WTC11 (cell line): ENCODE data around the gene GASK1A. TPM values are rescaled to one million over a fixed set of nuclear protein-coding genes. Genes with fewer than 3 reads are reported as not detected.
A peak's percentile ranks its signal among the peaks of the same experiment; 100 is the strongest.

Experiments
- ATAC-seq: fragments of 200-7000 bp; cut with Tn5 transposase; 2 replicates; pipeline ENCODE4 v1.10.0; 2021; ENCODE audit warnings: mild to moderate bottlenecking, moderate library complexity
- Bru-seq: library from RNA; stranded (reverse); fragments of 400-500 nt; gene quantifications from one replicate; lab custom pipeline; 2021; lab: Mats Ljungman, UMichigan
- CTCF ChIA-PET: fragments of 300-600 bp; sonication (Branson Sonifier 250); formaldehyde crosslinking; loops from one replicate; lab custom pipeline; 2021; ENCODE audit warnings: antibody characterized with exemption; lab: Charles Lee
- POLR2A ChIA-PET: fragments of 350-600 bp; sonication (Branson Sonifier 250); formaldehyde crosslinking; loops from one replicate; lab custom pipeline; 2021; ENCODE audit warnings: antibody characterized with exemption; lab: Charles Lee
- DNase-seq: peaks from one replicate; pipeline ENCODE4 v3.0.0; 2021; ENCODE audit warnings: low spot score
- H3K27ac Mint-ChIP-seq: 2 replicates; pipeline ENCODE4 v1.8.0; 2021; ENCODE audit warnings: mixed read lengths
- H3K27me3 Mint-ChIP-seq: 2 replicates; pipeline ENCODE4 v1.8.0; 2021; ENCODE audit warnings: low read depth, mild to moderate bottlenecking, moderate library complexity, mixed read lengths
- H3K36me3 Mint-ChIP-seq: 2 replicates; pipeline ENCODE4 v1.8.0; 2021; ENCODE audit warnings: mixed read lengths
- H3K4me1 Mint-ChIP-seq: 2 replicates; pipeline ENCODE4 v1.8.0; 2022; ENCODE audit warnings: mixed read lengths
- H3K4me3 Mint-ChIP-seq: 2 replicates; pipeline ENCODE4 v1.8.0; 2021; ENCODE audit warnings: mild to moderate bottlenecking, moderate library complexity, mixed read lengths
- H3K9me3 Mint-ChIP-seq: 2 replicates; pipeline ENCODE4 v1.8.0; 2021; ENCODE audit warnings: mixed read lengths
- CREB1 ChIP-seq: sonication (generic); formaldehyde crosslinking; IDR thresholded peaks from 2 replicates; pipeline ENCODE4 v1.8.0; 2023; ENCODE audit warnings: mild to moderate bottlenecking, missing genetic modification reagents
- CREM ChIP-seq: sonication (generic); formaldehyde crosslinking; IDR thresholded peaks from 2 replicates; pipeline ENCODE4 v1.8.1; 2022; ENCODE audit warnings: mild to moderate bottlenecking, missing genetic modification reagents, moderate library complexity
- ELF4 ChIP-seq: sonication (generic); formaldehyde crosslinking; IDR thresholded peaks from 2 replicates; pipeline ENCODE4 v1.8.1; 2022; ENCODE audit warnings: low read depth, mild to moderate bottlenecking, moderate library complexity, missing genetic modification reagents
- EMX1 ChIP-seq: fragments of 250-450 bp; sonication (Bioruptor Pico); IDR thresholded peaks from 2 replicates; pipeline ENCODE4 v1.8.0; 2021; ENCODE audit warnings: mild to moderate bottlenecking
- FOXK1 ChIP-seq: sonication (generic); formaldehyde crosslinking; IDR thresholded peaks from 2 replicates; pipeline ENCODE4 v1.8.0; 2022; ENCODE audit warnings: mild to moderate bottlenecking, moderate library complexity, missing genetic modification reagents
- FOXP1 ChIP-seq: sonication (generic); formaldehyde crosslinking; IDR thresholded peaks from 2 replicates; pipeline ENCODE4 v1.8.0; 2022; ENCODE audit warnings: missing genetic modification reagents, mild to moderate bottlenecking, moderate library complexity, borderline replicate concordance
- JUN ChIP-seq: sonication (generic); formaldehyde crosslinking; IDR thresholded peaks from 2 replicates; pipeline ENCODE4 v1.8.0; 2023; ENCODE audit warnings: mild to moderate bottlenecking, missing genetic modification reagents
- MXD4 ChIP-seq: fragments of 250-450 bp; sonication (Bioruptor Pico); IDR thresholded peaks from 2 replicates; pipeline ENCODE4 v1.8.0; 2021; ENCODE audit warnings: mild to moderate bottlenecking, moderate library complexity, borderline replicate concordance
- MYBL2 ChIP-seq: sonication (generic); formaldehyde crosslinking; IDR thresholded peaks from 2 replicates; pipeline ENCODE4 v1.8.1; 2023; ENCODE audit warnings: mild to moderate bottlenecking, moderate library complexity, missing genetic modification reagents
- PRRX2 ChIP-seq: fragments of 250-450 bp; sonication (Bioruptor Pico); IDR thresholded peaks from 2 replicates; pipeline ENCODE4 v1.8.0; 2021; ENCODE audit warnings: mild to moderate bottlenecking
- SP1 ChIP-seq: sonication (generic); formaldehyde crosslinking; conservative IDR thresholded peaks from 2 replicates; pipeline ENCODE4 v1.8.1; 2022; ENCODE audit warnings: missing genetic modification reagents
- TCF7 ChIP-seq: sonication (generic); formaldehyde crosslinking; IDR thresholded peaks from 2 replicates; pipeline ENCODE4 v1.8.0; 2022; ENCODE audit warnings: mild to moderate bottlenecking, low read depth, missing genetic modification reagents, moderate library complexity
- TEAD1 ChIP-seq: sonication (generic); formaldehyde crosslinking; IDR thresholded peaks from 2 replicates; pipeline ENCODE4 v1.8.0; 2022; ENCODE audit warnings: mild to moderate bottlenecking, missing genetic modification reagents
- TP53 ChIP-seq: sonication (generic); formaldehyde crosslinking; IDR thresholded peaks from 2 replicates; pipeline ENCODE4 v1.8.1; 2023; ENCODE audit warnings: mild to moderate bottlenecking, missing genetic modification reagents
- ZBTB21 ChIP-seq: sonication (generic); formaldehyde crosslinking; IDR thresholded peaks from 2 replicates; pipeline ENCODE4 v1.8.1; 2023; ENCODE audit warnings: mild to moderate bottlenecking, missing genetic modification reagents, borderline replicate concordance
- ZNF219 ChIP-seq: sonication (generic); formaldehyde crosslinking; IDR thresholded peaks from 2 replicates; pipeline ENCODE4 v1.8.0; 2023; ENCODE audit warnings: missing genetic modification reagents, mild to moderate bottlenecking, borderline replicate concordance
- ZNF416 ChIP-seq: fragments of 250-450 bp; sonication (Bioruptor Pico); IDR thresholded peaks from 2 replicates; pipeline ENCODE4 v1.9.0; 2021; ENCODE audit warnings: mild to moderate bottlenecking, inconsistent platforms
- long read RNA-seq, 3 experiments: library from RNA in 1 of 3; library from capped mRNA in 1 of 3; library from polyadenylated mRNA in 1 of 3; unstranded in 2 of 3; stranded (forward) in 1 of 3; transcript quantifications; one replicate each; pipeline ENCODE4 v2.0.0, GENCODE V29; 2021
- total RNA-seq: library from RNA; stranded (reverse); gene quantifications from 3 replicates; pipeline ENCODE4 v1.2.3, GENCODE V29; 2021
- TF ChIP-seq, protein P1 (sequence below): sonication (generic); formaldehyde crosslinking; IDR thresholded peaks from 2 replicates; pipeline ENCODE4 v1.8.1; 2022; ENCODE audit warnings: mild to moderate bottlenecking, moderate library complexity, missing genetic modification reagents
- TF ChIP-seq, protein P2 (sequence below): sonication (generic); formaldehyde crosslinking; IDR thresholded peaks from 2 replicates; pipeline ENCODE4 v1.8.0; 2022; ENCODE audit warnings: mild to moderate bottlenecking, missing genetic modification reagents
- TF ChIP-seq, protein P3 (sequence below): sonication (generic); formaldehyde crosslinking; IDR thresholded peaks from 2 replicates; pipeline ENCODE4 v1.8.1; 2023; ENCODE audit warnings: mild to moderate bottlenecking, moderate library complexity, missing genetic modification reagents
- TF ChIP-seq, protein P4 (sequence below): sonication (generic); formaldehyde crosslinking; IDR thresholded peaks from 2 replicates; pipeline ENCODE4 v1.8.1; 2023; ENCODE audit warnings: mild to moderate bottlenecking, missing genetic modification reagents, moderate library complexity
- TF ChIP-seq, protein P5 (sequence below): sonication (generic); formaldehyde crosslinking; IDR thresholded peaks from 2 replicates; pipeline ENCODE4 v1.8.0; 2023; ENCODE audit warnings: missing genetic modification reagents, mild to moderate bottlenecking, borderline replicate concordance
- TF ChIP-seq, protein P6 (sequence below): sonication (generic); formaldehyde crosslinking; IDR thresholded peaks from 2 replicates; pipeline ENCODE4 v1.8.1; 2022; ENCODE audit warnings: missing genetic modification reagents, borderline replicate concordance

Gene GASK1A
- 7.1 to 9.6 TPM (median 7.7 TPM) in 3 replicates for total RNA-seq
- Bru-seq, nascent RNA, result percentile 57 among the genes with signal in this experiment
- long read RNA-seq, experiment 1, transcript FAM198A-202 (5 exons, 3,121 nt), result major isoform, 13 of 19 reads
- long read RNA-seq, experiment 1, partial matches to known transcripts, result 2 of 19 reads
- long read RNA-seq, experiment 1, other reads (novel, unspliced or antisense), result 4 of 19 reads
- long read RNA-seq, experiment 2, transcript FAM198A-202 (5 exons, 3,121 nt), result major isoform, 5 of 12 reads
- long read RNA-seq, experiment 2, partial matches to known transcripts, result 4 of 12 reads
- long read RNA-seq, experiment 2, other reads (novel, unspliced or antisense), result 3 of 12 reads
- long read RNA-seq, experiment 3, partial matches to known transcripts, result 1 of 1 reads
- long read RNA-seq, experiment 3, other reads (novel, unspliced or antisense), result 0 of 1 reads

DNA sequence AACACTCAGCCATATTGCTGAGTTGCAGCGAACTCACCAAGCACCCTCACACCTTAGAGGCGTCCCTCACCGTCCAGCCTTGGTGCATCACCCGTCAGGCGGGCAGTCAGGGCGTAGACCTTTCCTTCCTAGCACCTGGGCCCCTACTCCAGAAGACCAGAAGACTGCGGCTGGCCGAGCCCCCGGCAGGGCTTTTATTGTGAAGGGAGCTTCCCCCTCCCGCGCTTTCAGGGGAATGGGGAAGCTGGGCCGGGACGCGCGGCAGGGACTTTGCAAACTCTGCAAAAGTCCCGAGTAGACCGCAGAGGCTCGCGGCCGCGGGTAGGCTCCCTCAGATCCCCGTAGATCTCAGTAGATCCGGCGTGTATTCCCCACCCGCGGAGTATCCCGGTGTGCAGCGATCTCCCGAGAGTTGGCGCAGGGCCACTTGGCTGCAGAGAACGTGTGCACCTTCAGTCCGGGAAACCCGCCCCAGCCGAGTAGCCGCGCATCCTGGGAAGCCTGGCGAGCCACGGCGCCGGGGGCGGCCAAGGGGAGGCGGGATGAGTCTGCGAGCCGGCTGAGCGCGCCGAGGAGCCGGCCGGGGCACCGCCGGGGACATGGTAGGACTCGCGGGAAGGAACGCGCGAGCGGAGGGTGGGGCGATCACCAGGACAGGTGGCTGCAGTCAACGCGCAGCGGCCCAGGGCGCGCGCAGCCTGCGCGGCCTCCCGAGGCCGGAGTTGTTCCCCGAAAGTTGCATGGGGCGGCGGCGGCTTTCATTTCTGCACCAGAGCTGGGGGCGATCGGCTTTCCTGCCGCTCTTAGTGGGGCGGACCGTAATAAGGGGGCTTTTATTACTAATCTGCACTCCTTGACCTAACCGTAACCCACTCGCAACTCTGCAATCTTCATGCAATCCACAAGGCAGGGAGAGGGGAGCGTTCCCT lies at the start of gene GASK1A:
GASK1A (plus strand) TSS at position 268 of the 929 bp plus-strand sequence; CDS start at position 600, 332 bp downstream.
- TF ChIP-seq, protein P1, sequence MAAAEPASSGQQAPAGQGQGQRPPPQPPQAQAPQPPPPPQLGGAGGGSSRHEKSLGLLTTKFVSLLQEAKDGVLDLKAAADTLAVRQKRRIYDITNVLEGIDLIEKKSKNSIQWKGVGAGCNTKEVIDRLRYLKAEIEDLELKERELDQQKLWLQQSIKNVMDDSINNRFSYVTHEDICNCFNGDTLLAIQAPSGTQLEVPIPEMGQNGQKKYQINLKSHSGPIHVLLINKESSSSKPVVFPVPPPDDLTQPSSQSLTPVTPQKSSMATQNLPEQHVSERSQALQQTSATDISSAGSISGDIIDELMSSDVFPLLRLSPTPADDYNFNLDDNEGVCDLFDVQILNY (CRISPR knock-in tag), result peak; percentile 62; the same call in 1 of the 2 replicates
- TF ChIP-seq EMX1 (CRISPR knock-in tag) (no peak), TP53 (0 out of 2 replicates have a peak, but pooled peaks have one; percentile 33), MXD4 (CRISPR knock-in tag) (no peak), PRRX2 (CRISPR knock-in tag) (0 out of 2 replicates have a peak, but pooled peaks have one; percentile 6), FOXP1 (CRISPR knock-in tag) (peak; percentile 85), SP1 (CRISPR knock-in tag) (peak; percentile 67), ZBTB21 (CRISPR knock-in tag) (0 out of 2 replicates have a peak, but pooled peaks have one; percentile 43), CREB1 (CRISPR knock-in tag) (no peak), MYBL2 (CRISPR knock-in tag) (peak; percentile 71; the same call in 1 of the 2 replicates), FOXK1 (CRISPR knock-in tag) (peak; percentile 10; the same call in 1 of the 2 replicates), ELF4 (CRISPR knock-in tag) (no peak), JUN (CRISPR knock-in tag) (no peak), TEAD1 (CRISPR knock-in tag) (peak; percentile 53), CREM (CRISPR knock-in tag) (peak; percentile 65; the same call in 1 of the 2 replicates), ZNF416 (no peak), TCF7 (CRISPR knock-in tag) (no peak), ZNF219 (CRISPR knock-in tag) (peak; percentile 34; the same call in 1 of the 2 replicates)
- TF ChIP-seq, protein P2, sequence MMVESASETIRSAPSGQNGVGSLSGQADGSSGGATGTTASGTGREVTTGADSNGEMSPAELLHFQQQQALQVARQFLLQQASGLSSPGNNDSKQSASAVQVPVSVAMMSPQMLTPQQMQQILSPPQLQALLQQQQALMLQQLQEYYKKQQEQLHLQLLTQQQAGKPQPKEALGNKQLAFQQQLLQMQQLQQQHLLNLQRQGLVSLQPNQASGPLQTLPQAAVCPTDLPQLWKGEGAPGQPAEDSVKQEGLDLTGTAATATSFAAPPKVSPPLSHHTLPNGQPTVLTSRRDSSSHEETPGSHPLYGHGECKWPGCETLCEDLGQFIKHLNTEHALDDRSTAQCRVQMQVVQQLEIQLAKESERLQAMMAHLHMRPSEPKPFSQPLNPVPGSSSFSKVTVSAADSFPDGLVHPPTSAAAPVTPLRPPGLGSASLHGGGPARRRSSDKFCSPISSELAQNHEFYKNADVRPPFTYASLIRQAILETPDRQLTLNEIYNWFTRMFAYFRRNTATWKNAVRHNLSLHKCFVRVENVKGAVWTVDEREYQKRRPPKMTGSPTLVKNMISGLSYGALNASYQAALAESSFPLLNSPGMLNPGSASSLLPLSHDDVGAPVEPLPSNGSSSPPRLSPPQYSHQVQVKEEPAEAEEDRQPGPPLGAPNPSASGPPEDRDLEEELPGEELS (CRISPR knock-in tag), result peak; percentile 54; the same call in 1 of the 2 replicates
- TF ChIP-seq, protein P3, sequence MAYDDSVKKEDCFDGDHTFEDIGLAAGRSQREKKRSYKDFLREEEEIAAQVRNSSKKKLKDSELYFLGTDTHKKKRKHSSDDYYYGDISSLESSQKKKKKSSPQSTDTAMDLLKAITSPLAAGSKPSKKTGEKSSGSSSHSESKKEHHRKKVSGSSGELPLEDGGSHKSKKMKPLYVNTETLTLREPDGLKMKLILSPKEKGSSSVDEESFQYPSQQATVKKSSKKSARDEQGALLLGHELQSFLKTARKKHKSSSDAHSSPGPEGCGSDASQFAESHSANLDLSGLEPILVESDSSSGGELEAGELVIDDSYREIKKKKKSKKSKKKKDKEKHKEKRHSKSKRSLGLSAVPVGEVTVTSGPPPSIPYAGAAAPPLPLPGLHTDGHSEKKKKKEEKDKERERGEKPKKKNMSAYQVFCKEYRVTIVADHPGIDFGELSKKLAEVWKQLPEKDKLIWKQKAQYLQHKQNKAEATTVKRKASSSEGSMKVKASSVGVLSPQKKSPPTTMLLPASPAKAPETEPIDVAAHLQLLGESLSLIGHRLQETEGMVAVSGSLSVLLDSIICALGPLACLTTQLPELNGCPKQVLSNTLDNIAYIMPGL, result peak; percentile 94
- TF ChIP-seq, protein P4, sequence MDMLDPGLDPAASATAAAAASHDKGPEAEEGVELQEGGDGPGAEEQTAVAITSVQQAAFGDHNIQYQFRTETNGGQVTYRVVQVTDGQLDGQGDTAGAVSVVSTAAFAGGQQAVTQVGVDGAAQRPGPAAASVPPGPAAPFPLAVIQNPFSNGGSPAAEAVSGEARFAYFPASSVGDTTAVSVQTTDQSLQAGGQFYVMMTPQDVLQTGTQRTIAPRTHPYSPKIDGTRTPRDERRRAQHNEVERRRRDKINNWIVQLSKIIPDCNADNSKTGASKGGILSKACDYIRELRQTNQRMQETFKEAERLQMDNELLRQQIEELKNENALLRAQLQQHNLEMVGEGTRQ, result peak; percentile 6; the same call in 1 of the 2 replicates
- TF ChIP-seq, protein P5, sequence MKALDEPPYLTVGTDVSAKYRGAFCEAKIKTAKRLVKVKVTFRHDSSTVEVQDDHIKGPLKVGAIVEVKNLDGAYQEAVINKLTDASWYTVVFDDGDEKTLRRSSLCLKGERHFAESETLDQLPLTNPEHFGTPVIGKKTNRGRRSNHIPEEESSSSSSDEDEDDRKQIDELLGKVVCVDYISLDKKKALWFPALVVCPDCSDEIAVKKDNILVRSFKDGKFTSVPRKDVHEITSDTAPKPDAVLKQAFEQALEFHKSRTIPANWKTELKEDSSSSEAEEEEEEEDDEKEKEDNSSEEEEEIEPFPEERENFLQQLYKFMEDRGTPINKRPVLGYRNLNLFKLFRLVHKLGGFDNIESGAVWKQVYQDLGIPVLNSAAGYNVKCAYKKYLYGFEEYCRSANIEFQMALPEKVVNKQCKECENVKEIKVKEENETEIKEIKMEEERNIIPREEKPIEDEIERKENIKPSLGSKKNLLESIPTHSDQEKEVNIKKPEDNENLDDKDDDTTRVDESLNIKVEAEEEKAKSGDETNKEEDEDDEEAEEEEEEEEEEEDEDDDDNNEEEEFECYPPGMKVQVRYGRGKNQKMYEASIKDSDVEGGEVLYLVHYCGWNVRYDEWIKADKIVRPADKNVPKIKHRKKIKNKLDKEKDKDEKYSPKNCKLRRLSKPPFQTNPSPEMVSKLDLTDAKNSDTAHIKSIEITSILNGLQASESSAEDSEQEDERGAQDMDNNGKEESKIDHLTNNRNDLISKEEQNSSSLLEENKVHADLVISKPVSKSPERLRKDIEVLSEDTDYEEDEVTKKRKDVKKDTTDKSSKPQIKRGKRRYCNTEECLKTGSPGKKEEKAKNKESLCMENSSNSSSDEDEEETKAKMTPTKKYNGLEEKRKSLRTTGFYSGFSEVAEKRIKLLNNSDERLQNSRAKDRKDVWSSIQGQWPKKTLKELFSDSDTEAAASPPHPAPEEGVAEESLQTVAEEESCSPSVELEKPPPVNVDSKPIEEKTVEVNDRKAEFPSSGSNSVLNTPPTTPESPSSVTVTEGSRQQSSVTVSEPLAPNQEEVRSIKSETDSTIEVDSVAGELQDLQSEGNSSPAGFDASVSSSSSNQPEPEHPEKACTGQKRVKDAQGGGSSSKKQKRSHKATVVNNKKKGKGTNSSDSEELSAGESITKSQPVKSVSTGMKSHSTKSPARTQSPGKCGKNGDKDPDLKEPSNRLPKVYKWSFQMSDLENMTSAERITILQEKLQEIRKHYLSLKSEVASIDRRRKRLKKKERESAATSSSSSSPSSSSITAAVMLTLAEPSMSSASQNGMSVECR, result peak; percentile 23; the same call in 1 of the 2 replicates
- TF ChIP-seq, protein P6, sequence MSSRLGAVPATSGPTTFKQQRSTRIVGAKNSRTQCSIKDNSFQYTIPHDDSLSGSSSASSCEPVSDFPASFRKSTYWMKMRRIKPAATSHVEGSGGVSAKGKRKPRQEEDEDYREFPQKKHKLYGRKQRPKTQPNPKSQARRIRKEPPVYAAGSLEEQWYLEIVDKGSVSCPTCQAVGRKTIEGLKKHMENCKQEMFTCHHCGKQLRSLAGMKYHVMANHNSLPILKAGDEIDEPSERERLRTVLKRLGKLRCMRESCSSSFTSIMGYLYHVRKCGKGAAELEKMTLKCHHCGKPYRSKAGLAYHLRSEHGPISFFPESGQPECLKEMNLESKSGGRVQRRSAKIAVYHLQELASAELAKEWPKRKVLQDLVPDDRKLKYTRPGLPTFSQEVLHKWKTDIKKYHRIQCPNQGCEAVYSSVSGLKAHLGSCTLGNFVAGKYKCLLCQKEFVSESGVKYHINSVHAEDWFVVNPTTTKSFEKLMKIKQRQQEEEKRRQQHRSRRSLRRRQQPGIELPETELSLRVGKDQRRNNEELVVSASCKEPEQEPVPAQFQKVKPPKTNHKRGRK (CRISPR knock-in tag), result no peak
- ChIA-PET POLR2A (no interaction called here), CTCF (interaction anchor here (0.5 to 3.5 kb wide), 6 partner anchors 9 to 381 kb away, joined by 3 to 20 read pairs (median 5); no protein-coding TSS in a partner anchor)
- Mint-ChIP-seq H3K4me3 (peak within 1 kb of the TSS; percentile 81), H3K4me1 (peaks cover 39% of the 10 kb centered on the region), H3K27me3 (peaks cover 51% of the 10 kb centered on the region), H3K9me3 (peaks cover 26% of the 10 kb centered on the region), H3K27ac (no peak within 1 kb of the TSS; the same call in 1 of the 2 replicates), H3K36me3 (peaks cover 19% of the 10 kb centered on the region)
- peak; percentile 73 for ATAC-seq
- DNase-seq, result peak; percentile 77
